Hepatocyte (in vitro differentiated cells): ENCODE results near the gene SH3BGRL3. TPM values are rescaled to one million over a fixed set of nuclear protein-coding genes. Genes with fewer than 3 reads are reported as not detected.

Source experiments
- DNase-seq: peaks from one replicate; pipeline ENCODE4 v3.0.0-alpha.2; 2016; ENCODE audit warnings: low spot score
- H2AFZ ChIP-seq: fragments of 200-600 bp; sonication (generic); 2 replicates; pipeline ENCODE4 v1.6.0; 2016; ENCODE audit warnings: antibody characterized with exemption, mild to moderate bottlenecking
- H3K27ac ChIP-seq: fragments of 200-600 bp; sonication (generic); 2 replicates; pipeline ENCODE4 v1.5.1; 2016; ENCODE audit warnings: mild to moderate bottlenecking
- H3K27me3 ChIP-seq: fragments of 200-600 bp; sonication (generic); 2 replicates; pipeline ENCODE4 v1.6.1; 2016
- H3K36me3 ChIP-seq: fragments of 200-600 bp; sonication (generic); replicated peaks from 2 replicates; pipeline ENCODE4 v1.5.1; 2016; ENCODE audit warnings: low read depth; ENCODE audit not compliant: insufficient read depth
- H3K4me1 ChIP-seq: fragments of 200-600 bp; sonication (generic); 2 replicates; pipeline ENCODE4 v1.5.1; 2016; ENCODE audit warnings: mild to moderate bottlenecking, moderate library complexity; ENCODE audit not compliant: insufficient read depth
- H3K4me2 ChIP-seq: fragments of 200-600 bp; sonication (generic); 2 replicates; pipeline ENCODE4 v1.6.0; 2016
- H3K4me3 ChIP-seq: fragments of 200-600 bp; sonication (generic); 2 replicates; pipeline ENCODE4 v1.5.1; 2016; ENCODE audit warnings: mild to moderate bottlenecking
- H3K79me2 ChIP-seq: fragments of 200-600 bp; sonication (generic); 2 replicates; pipeline ENCODE4 v1.6.0; 2017; ENCODE audit warnings: mild to moderate bottlenecking
- H3K9me2 ChIP-seq: fragments of 200-600 bp; sonication (generic); replicated peaks from 2 replicates; pipeline ENCODE4 v1.6.0; 2017; ENCODE audit warnings: mild to moderate bottlenecking; ENCODE audit not compliant: insufficient read depth
- H3K9me3 ChIP-seq: fragments of 200-600 bp; sonication (generic); 2 replicates; pipeline ENCODE4 v1.5.1; 2016; ENCODE audit warnings: low read depth, mild to moderate bottlenecking
- H4K20me1 ChIP-seq: fragments of 200-600 bp; sonication (generic); 2 replicates; pipeline ENCODE4 v1.6.0; 2016; ENCODE audit warnings: mild to moderate bottlenecking; ENCODE audit not compliant: insufficient read depth, poor library complexity, severe bottlenecking
- EZH2 ChIP-seq: fragments of 200-600 bp; sonication (generic); IDR thresholded peaks from 2 replicates; pipeline ENCODE4 v1.6.1; 2016; ENCODE audit warnings: antibody characterized with exemption, mild to moderate bottlenecking, borderline replicate concordance
- EZH2phosphoT487 ChIP-seq: fragments of 200-600 bp; sonication (generic); IDR thresholded peaks from one replicate; pipeline ENCODE4 v1.6.1; 2018; ENCODE audit warnings: antibody characterized with exemption, mild to moderate bottlenecking, low read depth, moderate library complexity; ENCODE audit not compliant: unreplicated experiment, severe bottlenecking
- WGBS: methylation state at CpG from one replicate; pipeline ENCODE4 v1.1.6; 2016; ENCODE audit warnings: low lambda C conversion rate; ENCODE audit errors: missing lambda C conversion rate; 5-methylcytosine and 5-hydroxymethylcytosine counted together
- polyA plus RNA-seq: library from polyadenylated mRNA; unstranded; fragments of >200 nt; fragmentation: Nextera tagmentation; extraction: Ambion mirVana; gene quantifications from 2 replicates; pipeline ENCODE4 v1.2.1, GENCODE V29; 2016
- total RNA-seq: library from RNA; depleted of rRNA; stranded (reverse); fragments of >200 nt; gene quantifications from 2 replicates; pipeline ENCODE4 v1.2.3, GENCODE V29; 2014
- TF ChIP-seq, protein P1 (sequence below): fragments of 200-600 bp; sonication (generic); IDR thresholded peaks from 2 replicates; pipeline ENCODE4 v1.5.1; 2016; ENCODE audit warnings: antibody characterized with exemption, mild to moderate bottlenecking; ENCODE audit not compliant: poor library complexity

SH3BGRL3 gene
- total and polyA plus RNA-seq, 2 experiments from 2014 or later: 35.9 to 420 TPM

DNA sequence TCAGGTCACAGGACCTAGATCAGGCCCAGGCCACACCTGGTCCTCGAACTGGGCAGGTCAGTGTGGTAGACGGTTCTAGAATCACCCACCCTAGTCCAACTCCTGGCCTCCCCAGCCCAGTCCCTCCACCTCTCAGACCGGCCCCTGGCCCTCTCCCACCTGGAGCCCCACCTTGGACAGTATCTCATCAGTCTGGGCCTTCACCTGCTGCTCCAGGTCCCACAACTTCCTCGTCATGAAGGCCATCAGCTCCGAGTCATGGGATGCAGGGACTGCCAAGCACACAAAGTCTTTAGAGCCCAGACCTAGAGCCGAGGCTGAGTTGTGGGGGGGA, 17.9 kb downstream of the SH3BGRL3 start:
- Histone ChIP-seq H3K4me1 (no peaks in the 10 kb centered on the region), H3K79me2 (no peaks in the 10 kb centered on the region), H3K36me3 (no peaks in the 10 kb centered on the region), H3K4me2 (no peak overlapping the region), H3K9me3 (no peaks in the 10 kb centered on the region), H3K27me3 (no peaks in the 10 kb centered on the region), H4K20me1 (no peaks in the 10 kb centered on the region), H3K9me2 (no peaks in the 10 kb centered on the region), H2AFZ (no peak overlapping the region), H3K27ac (no peak overlapping the region), H3K4me3 (no peak overlapping the region)
- WGBS: 78% methylated on average over 6 of the region's 6 CpGs
- no peak for TF ChIP-seq EZH2
- TF ChIP-seq, protein P1, sequence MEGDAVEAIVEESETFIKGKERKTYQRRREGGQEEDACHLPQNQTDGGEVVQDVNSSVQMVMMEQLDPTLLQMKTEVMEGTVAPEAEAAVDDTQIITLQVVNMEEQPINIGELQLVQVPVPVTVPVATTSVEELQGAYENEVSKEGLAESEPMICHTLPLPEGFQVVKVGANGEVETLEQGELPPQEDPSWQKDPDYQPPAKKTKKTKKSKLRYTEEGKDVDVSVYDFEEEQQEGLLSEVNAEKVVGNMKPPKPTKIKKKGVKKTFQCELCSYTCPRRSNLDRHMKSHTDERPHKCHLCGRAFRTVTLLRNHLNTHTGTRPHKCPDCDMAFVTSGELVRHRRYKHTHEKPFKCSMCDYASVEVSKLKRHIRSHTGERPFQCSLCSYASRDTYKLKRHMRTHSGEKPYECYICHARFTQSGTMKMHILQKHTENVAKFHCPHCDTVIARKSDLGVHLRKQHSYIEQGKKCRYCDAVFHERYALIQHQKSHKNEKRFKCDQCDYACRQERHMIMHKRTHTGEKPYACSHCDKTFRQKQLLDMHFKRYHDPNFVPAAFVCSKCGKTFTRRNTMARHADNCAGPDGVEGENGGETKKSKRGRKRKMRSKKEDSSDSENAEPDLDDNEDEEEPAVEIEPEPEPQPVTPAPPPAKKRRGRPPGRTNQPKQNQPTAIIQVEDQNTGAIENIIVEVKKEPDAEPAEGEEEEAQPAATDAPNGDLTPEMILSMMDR: no peak
- no peak for TF ChIP-seq EZH2phosphoT487
- no peak for DNase-seq

DNA sequence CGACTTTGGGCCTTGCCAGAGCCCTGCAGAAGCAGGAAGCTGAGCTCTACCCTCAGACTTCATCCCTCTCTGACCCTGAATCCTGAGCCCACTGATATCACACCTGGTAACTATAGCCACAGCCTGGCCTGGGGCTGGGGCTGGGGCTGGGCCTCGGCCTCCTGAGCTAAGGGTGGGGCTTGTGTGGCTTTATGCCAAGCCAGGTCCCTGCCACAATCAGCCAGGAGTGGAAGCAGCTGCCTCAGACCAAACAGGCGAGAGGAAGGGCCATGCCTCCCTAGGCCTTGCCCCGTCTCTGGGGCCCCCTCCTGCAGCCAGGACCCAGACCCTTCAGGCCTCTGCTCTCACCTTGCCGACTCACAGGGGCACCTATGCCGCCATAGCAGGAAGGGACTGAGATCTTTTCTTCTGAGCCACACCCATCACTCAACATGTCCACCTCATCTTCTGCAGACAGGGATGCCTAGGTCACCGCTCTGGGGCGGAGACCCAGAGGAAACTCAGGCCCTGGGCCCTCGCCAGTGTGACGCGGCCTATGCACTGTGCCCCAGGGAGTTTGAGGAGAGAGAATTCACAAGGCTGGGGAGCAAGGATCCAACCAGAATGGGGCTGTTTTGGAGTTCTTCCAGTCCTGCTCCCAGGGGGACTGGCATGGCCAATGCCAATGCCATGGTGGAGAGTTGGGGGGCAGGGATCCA, 20.8 kb downstream of the SH3BGRL3 start:
- H3K4me1 ChIP-seq: peaks cover 3% of the 10 kb centered on the region
- H3K27ac ChIP-seq: no peak overlapping the region
- no peaks in the 10 kb centered on the region for H3K9me3 ChIP-seq
- peaks cover 5% of the 10 kb centered on the region for H3K79me2 ChIP-seq
- WGBS: 93% methylated on average over 11 of the region's 11 CpGs
- no peak for DNase-seq
- no peaks in the 10 kb centered on the region for H3K27me3 ChIP-seq
- H4K20me1 ChIP-seq: no peaks in the 10 kb centered on the region
- H3K9me2 ChIP-seq: no peaks in the 10 kb centered on the region
- no peaks in the 10 kb centered on the region for H3K36me3 ChIP-seq
- TF ChIP-seq EZH2: no peak
- TF ChIP-seq, protein P1: no peak
- TF ChIP-seq EZH2phosphoT487: no peak
- H3K4me3 ChIP-seq: no peak overlapping the region
- H2AFZ ChIP-seq: no peak overlapping the region
- no peak overlapping the region for H3K4me2 ChIP-seq

DNA sequence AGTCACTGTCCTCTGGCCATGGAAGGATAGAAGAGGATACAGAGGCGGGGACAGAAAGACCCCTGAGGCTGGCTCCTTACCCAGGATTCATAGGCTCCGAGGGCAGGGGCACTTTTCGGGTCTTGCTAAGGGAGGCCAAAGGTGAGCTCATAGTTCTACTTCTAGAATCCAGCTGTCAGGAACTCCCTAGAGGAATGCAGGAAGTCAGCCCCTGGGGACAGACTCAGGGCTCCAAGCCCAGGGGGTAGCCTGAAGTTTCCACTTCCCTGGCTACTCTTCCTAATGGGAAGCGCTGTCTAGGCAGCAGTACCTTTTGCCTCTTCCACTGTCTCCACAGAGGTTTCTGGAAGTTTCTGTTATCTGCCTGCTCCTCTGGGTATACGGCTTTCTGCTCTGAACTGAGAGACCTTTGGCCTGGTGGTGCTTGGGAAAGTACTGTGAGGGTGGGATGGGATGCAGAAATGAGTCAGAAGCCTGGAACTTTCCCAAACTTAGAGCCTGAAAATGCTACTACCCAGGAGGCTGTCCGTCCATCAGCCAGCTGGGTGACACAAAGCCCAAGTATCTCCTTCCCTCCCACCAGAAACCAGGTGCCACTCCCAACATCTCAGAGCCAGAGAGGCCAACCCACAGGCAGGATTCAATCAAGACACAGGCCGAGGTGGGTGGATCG, 23.0 kb downstream of the SH3BGRL3 start:
- WGBS: 69% methylated on average over 8 of the region's 8 CpGs
- H3K36me3 ChIP-seq: no peaks in the 10 kb centered on the region
- H3K4me3 ChIP-seq: no peak overlapping the region
- no peaks in the 10 kb centered on the region for H3K9me3 ChIP-seq
- H3K4me1 ChIP-seq: peaks cover 6% of the 10 kb centered on the region
- no peaks in the 10 kb centered on the region for H3K9me2 ChIP-seq
- no peak for DNase-seq
- H3K27me3 ChIP-seq: no peaks in the 10 kb centered on the region
- H4K20me1 ChIP-seq: no peaks in the 10 kb centered on the region
- H3K27ac ChIP-seq: no peak overlapping the region
- H2AFZ ChIP-seq: no peak overlapping the region
- no peak overlapping the region for H3K4me2 ChIP-seq
- TF ChIP-seq EZH2 (no peak), EZH2phosphoT487 (no peak)
- TF ChIP-seq, protein P1: no peak
- peaks cover 5% of the 10 kb centered on the region for H3K79me2 ChIP-seq
